ENCODE results near the gene CEP250.
A peak's percentile ranks its signal among the peaks of the same experiment; 100 is the strongest.
"Not testable (repeated sequence)": the region's sequence is repeated elsewhere in the genome, so short reads cannot be mapped to it uniquely, and the experiment has no call there.

Gene CEP250

DNA sequence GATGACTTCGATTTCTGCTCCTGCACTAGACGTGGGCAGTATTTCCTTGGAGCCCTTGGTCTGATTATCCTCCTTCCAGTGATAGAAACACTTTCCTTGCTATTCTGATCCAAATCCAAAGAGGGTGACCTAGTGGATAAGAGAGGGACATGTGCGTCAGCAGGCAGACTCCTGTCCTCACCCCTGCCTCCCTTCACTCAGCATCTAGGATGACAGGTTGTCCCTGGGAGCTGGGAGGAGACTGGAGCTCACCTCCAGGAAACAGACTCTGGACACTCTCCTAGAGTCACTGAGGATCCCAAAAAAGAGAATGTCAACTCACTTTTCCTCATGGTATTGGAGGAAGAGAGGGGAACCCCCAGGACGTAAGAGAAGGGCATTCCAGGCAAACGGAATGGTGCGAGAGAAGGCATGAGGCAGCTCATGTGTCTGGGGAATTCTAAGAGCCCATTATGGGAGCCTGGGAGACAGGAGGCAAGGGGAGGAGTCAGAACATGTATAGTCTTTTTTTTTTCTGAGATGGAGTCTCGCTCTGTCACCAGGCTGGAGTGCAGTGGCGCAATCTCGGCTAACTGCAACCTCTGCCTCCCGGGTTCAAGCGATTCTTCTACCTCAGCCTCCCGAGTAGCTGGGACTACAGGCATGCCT is 71.8 kb downstream of the CEP250 start:
- DNase-seq: no peak

DNA sequence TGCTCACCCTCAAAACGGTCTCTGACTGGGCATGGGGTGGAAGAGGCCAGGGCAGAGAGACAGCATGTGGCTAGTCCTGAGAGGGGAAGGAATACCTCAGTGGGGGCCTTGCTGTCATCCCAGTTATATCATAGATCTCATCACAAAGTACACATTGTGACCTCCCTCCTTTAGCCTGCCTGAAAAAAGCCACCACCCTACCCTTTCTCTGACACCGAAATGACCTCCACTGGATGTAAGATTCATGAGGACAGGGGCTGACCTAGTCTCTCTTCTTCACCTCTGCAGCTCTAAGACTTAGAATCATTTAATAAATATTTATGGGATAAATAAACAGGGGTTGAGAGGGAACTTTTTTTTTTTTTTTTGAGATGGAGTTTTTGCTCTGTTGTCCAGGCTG is 74.2 kb downstream of the CEP250 start, which contains the start of gene C20orf173:
TSS of gene C20orf173 (minus strand) at position 101 of the 400 bp plus-strand sequence. CDS start 279 bp downstream, outside the sequence.
- DNase-seq: no peak

DNA sequence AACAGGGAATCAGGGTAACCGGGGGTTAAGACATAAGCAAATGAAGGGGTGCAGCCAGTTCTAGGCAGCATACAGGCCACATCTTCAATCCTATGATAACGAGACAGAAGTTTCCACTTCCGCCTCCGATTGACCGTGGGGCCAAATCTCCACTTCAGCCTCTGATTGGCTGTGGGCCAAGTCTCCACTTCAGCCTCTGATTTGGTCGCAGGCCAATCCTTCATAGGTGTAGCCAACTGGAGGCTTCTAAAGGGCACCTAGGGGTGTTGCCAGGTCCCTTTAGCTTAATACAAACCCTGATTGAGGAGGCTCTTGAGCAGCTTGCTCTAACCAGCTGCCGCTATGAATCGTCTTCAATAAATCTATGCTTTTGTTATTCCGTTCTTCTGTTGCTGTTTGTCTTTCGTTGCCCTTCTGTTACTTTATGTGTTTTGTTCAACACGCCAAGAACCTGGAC is 84.4 kb downstream of the CEP250 start:
- DNase-seq: no peak

DNA sequence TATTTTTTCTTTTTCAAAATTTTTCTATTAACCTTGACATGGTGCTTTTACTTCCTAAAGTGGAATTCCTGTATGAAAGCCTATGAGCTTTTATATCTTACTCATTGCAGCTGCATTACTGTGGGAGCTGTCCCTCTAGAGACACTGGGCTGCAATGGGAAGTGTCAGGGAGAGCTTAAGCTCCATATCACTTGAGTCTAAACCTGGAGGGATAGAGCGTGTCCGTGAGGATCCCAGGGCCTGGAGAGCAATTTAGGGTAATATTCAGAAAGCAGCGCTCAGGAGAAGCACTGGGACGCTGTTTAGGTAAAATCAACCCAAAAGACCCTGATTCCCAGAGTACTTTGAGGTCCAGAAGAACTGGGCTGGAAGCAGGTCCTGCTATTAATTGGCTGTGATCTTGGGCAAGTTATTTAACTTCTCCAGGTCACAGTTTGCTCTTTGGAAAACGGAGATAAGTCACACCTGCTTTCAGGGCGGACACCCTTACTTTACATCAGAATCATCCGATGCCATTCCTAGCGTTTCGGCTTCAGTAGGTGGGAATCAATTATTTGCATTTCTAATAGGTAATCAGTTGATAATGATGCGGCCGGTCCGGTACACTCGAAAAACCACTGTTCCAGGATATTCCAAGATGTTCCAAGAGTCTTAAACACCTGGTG is 85.9 kb downstream of the CEP250 start:
- no peak for DNase-seq

DNA sequence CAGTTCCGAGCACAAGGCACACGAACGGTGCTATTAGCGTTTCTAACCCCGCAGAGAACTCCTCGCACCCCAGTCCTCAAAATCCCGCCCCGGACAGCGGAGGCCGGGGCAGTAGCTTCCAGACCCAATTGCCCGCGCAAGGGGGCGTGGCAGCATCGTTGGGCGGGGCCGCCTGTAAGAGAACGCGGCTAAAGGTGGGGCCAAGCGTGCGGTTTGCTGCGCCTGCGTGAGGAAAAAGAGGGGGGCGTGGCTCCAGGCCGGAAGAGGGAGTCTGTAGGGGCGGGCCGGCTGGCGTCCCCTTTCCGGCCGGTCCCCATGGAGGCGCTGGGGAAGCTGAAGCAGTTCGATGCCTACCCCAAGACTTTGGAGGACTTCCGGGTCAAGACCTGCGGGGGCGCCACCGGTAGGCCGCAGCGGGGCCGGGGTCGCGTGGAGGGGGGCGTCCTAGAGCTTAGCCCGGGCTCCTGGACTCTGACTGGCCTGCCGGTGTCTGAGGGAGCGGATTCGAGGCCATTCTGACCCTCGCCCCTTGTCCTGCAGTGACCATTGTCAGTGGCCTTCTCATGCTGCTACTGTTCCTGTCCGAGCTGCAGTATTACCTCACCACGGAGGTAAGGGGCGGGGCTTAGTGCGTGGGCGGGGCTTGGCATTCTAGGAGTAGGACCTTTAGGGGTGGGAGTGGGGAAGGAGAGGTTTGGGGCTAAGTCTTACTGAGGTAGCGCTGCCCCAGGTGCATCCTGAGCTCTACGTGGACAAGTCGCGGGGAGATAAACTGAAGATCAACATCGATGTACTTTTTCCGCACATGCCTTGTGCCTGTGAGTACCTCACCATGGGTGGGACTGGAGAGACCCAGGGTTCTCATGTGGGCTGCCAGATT is 86.6 kb downstream of the CEP250 start, which contains the start of gene ERGIC3:
TSS of gene ERGIC3 (plus strand) at position 296 of the 880 bp plus-strand sequence. CDS start at position 316, 20 bp downstream.
- DNase-seq: peak; percentile 97

DNA sequence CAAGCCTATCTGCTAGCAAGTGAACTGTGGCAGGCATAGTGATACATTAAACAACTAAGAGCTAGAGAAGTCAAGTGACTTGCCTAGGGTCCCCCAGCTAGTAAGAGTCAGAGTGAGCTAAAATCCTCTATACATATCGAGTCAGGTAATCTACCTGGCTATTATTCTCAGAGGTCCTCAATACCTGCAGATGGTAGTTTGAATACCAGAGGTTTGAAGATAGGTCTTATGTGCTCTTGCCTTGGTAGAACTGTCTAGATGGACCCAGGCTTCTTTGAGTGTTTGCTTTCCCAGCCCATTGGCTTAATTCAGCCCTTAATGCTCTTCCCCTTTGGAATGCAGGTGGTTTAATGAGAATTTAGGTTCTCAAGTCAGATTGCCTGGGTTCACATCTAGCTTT is 87.6 kb downstream of the CEP250 start:
- no peak for DNase-seq

DNA sequence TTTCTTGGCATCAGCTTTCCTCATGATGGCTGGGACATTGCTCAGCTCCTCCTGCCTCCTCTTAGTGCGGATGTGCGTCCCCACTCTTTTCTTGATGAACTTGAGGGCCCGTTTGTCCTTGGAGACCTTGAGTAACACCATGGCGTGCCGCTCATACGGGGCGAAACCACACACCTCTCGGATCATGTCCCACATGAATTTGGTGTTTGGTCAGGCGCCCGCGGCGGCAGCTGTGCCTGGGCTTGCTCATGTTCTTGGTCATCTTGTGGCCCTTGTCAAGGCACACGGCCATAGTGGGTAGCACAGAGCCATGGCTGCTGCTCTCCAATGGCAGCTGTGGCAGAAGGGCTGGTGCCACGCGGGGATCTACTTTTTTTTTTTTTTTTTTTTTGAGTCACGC is 89.0 kb downstream of the CEP250 start:
- no peak for DNase-seq

DNA sequence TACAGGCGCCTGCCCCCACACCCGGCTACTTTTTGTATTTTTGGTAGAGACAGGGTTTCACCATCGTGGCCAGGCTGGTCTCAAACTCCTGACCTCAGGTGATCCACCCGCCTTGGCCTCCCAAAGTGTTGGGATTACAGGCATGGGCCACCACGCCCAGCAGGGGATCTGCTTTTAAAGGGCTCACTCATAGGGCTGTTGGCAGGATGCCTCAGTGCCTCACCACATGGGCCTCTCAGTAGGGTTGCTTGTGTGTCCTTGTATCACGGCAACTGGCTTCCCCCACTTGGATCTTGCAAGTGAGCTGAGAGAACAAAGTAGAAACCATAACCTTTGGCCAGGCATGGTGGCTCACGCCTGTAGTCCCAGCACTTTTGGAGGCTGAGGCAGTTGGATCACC is 89.5 kb downstream of the CEP250 start:
- not testable (repeated sequence) for DNase-seq

DNA sequence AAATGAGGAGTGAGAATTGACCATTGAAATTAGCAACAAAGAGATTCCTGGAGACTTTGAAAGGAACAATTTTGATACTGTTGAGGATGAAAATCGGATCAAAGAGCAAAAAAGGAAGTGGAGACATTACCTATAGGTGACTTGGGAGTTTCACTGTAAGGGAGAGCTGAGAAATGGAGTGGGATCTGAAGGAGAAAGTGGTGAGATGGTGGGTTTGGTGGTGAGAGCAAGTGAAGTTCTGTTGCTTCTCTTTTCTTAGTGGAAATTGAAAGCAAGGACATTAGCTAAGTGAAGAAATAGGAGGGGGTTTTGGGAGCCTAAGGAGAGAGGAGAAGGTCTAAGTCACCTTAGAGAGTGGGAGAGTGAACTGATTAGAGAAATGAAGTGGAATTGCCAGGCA is 90.7 kb downstream of the CEP250 start:
- DNase-seq: no peak

DNA sequence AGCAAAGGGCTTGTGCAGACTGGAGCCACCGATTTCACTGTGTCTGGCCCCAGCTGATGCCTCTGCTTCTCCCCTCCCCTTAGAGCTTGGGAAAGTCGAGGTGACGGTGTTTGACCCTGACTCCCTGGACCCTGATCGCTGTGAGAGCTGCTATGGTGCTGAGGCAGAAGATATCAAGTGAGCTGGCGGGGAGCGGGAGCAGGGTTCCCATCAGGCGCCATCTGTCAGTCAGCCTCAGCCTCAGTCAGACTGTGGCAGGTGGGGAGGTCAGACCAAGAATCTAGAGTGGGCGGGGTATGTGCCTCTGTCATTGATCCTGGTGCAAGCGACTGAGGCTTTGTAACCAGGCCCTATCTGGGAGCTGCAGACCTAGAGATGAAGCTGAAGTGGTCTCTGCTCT is 91.9 kb downstream of the CEP250 start:
- no peak for DNase-seq

DNA sequence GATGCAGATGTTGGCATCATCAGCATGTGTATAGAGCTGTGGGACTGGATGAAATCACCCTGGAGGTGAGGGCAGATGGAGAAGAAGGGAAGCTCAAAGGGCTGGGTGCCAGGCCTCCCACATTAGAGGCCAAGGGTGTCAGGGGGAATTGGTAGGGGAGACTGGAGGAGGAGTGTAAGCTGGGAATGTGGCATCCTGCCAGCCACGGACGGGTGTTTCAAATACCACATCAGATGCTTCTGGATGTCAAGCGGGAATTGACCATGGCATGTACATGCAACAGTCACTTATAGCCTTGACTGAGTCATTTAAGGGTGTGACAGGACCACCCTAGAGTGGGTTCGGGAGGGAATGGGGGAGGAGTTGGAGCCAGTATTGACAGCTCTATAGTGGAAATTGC is 96.1 kb downstream of the CEP250 start:
- no peak for DNase-seq

DNA sequence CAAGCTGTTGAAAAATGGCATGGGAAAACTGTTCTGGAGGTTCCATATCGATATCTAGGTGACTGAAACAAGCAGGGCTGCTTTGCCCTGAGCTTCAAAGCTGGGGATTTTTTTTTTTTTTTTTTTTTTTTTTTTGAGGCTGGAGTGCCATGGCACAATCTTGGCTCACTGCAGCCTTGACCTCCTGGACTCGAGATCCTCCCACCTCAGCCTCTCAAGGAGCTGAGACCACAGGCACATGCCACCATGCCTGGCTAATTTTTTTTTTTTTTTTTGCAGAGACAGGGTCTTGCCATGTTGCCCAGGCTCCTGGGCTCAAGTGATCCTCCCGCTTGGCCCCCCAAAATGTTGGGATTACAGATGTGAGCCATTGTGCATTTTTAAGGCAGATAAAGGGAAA is 97.5 kb downstream of the CEP250 start:
- DNase-seq: no peak

DNA sequence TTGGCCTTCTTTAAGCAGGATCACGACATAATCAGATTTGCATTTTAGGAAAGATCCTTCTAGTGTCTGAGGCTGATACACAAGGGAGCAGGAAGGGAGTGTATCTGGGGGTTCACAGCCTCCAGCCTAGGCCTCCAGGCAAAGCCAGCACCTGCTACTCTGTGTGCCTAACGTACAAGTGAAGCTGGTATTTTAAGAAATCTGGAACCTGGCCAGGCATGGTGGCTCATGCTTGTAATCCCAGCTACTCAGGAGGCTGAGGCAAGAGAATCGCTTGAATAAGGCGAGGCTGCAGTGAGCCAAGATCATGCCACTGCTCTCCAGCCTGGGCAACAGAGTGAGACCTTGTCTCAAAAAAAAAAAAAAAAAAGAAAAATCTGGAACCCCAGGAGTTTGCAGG is 100.1 kb downstream of the CEP250 start:
- DNase-seq: not testable (repeated sequence)

DNA sequence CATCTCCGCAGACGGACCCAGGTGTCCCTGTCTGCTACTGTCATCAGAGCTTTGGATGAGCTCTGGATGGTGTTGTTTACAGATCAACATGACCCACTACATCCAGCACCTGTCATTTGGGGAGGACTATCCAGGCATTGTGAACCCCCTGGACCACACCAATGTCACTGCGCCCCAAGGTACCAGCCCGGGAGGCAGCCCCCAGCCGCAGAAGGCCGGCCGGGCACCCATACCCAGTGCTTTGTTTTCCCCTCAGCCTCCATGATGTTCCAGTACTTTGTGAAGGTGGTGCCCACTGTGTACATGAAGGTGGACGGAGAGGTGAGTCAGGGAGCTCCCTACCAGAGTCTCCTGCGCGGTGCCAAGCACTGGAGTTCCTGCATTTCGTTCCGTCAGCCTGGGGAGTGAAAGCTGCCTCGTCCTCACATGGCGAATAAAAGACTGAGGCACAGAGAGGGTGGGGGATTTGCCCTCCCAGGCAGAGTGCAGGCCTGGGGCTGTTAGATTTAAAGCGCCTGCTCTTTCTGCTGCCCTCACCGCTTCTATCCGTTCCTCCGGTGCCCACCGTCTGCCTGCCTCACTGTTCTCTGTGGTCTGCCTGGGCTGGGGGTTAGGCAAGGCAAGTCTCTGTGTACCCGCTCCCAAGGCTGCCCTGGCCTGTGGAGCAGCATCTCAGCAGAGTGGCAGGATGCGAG is 100.7 kb downstream of the CEP250 start:
- no peak for DNase-seq

DNA sequence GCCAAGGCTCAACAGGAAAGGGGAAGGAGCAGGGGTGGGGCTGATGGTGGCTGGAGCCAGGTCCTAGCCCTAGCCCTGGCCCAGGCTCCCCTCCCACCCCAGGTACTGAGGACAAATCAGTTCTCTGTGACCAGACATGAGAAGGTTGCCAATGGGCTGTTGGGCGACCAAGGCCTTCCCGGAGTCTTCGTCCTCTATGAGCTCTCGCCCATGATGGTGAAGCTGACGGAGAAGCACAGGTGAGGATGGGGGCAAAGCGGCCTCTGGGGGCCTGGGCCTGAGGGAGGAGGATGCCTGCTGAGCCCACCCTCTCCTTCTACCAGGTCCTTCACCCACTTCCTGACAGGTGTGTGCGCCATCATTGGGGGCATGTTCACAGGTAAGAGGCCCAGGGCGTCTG is 101.5 kb downstream of the CEP250 start:
- DNase-seq: no peak

DNA sequence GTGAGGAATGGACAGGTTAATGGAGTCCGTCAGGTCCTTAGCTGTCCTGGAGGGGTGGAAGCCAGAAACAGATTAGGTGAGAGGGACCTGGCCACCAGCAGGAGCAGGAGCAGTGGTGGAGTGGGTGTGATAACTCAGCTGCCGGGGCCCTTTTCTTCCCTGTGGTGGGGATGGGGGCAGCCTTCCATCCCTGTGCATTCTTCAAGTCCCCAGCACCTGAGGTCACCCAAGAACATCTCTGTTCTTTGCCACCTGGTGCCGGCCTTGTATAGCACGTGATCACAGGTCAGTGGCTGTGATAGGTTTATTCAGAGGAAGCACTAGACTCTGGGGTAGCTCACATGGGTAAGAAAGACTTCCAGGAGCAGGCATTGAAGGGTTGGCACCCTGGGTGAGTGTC is 103.1 kb downstream of the CEP250 start:
- DNase-seq: no peak

DNA sequence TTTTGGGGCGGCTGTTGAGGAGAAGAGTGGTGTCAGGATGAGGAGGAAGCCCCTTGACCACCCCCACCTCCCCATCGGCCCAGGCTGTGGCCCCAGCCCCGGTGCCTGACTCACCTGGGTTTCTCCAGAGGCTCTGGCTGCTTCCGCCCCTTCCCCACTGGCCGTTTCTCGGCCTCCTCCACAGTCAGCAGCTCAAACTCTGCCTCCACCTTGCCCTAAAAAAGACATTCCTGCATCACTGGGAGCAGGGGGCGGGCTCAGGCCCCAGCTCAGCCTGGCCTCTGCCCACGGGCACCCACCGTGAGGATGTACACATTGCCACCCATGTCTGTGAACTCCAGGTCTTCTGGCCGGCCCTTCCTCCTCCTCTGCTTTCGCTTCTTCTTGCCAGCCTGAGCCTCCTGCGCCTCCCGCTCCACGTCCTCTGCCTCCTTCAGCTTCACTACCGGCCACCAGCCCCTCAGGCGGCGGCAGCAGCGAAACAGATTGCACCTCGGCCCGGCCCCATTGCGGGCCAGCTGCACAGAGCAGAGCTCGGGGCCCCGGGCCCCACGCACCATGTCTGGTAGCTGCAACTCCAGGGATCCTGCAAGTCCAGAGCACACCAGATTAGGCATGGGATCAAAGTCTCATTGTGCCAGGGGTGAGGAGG is 103.8 kb downstream of the CEP250 start:
- DNase-seq: no peak

DNA sequence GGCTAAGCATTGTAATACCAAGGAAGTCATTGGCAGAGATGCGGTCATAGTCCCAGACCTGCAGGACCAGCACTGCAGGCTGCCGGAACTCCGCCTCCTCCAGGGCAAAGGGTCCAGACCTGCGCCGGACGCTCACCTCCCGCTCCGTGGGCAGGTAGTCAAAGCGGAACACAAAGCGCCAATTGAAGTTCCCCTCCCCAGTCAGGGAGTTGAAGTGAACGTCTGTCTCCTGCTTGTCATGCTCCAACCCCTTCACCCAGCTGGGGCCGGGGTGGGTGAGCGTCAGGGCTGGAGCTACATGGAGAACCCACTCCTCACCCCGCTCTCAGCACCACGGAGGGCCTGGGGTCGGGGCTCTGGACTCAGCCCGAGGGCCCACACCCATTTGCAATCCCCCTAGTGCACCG is 104.7 kb downstream of the CEP250 start:
- no peak for DNase-seq

DNA sequence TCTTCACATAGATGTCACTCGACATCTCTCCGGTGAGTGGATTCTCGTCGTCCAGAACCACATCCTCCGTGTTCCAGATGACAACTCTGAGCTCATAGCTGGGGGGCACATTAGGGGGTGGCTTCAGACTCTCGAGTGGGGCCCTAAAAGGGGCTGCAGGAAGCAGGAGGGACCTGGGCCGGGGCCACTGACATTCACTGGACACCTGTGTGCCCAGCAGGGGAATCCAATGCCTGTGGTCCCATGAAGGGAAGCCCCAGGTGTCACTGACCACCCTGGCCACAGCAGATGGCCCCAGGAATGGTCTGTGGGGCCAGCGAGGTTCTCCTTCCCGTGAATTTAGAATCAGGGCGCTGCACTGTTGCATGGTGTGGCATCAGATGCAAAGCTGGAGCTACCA is 105.1 kb downstream of the CEP250 start:
- DNase-seq: no peak

DNA sequence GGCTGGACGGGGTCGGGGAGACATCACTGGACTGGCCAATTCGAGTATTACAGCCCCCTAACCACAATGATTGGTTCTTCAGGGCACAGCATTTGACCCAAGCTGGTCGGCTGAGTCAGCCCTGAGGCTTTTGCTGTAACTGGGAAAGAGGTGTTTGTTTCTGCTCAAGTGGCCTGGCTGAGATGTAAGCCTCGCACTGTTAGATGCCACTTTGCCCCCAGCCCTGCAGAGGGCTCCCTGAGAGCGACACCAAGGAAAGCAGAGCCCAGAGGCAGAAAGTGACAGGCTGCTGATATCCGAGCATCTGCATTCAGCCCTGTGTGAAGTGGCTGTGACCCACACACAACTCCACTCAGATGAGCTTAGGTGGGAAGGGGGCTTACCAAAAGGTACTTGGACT is 105.9 kb downstream of the CEP250 start:
- no peak for DNase-seq

DNA sequence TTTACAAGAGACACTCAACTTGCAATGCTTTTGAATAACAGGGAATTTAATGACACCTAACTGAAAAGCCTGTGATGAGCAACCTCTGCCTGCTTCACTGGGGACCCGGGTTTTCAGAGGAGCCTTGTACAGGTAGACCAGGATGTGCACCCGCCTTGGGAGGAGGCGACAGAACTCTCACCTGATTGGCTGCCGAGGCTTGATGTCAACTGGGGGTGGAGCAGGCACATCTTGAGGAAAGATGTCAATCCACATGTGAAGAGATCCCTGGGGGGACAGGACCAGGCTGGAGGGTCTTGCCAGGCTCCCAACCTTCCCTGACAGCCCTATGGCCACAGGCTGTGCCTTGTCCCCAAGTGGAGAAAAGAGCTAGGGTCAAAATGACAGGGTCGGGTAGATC is 106.3 kb downstream of the CEP250 start:
- no peak for DNase-seq

DNA sequence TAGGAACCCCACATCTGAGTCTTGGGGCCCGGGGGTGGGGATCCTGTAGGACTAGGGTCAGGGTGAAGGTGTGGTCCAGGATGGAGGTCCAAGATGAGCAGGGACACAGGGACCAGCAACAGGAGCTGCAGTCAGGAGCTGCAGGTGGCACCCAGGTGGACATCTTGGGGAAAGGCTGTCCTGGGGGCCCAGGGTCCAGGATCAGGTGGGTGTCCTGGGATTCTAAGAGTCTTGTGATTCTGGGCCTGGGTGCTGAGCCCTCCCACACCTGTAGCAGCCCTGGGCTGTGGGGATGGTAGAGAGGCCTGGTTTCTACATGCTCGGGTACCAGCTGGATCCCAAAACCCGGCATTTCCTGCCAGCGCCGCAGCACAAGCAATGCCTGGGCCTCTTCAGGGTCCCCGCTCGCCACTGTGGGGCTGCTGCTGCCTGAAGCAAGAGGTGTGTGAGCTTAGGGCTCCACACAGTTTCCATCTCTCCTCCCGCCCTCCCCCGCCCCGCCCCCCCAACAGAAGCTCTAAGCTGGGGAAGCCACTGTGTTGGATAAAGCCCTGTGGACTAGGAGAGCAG is 107.2 kb downstream of the CEP250 start:
- DNase-seq: no peak
